Lung (tissue), 12 donors: ENCODE measurements around the gene OTUD1. TPM values are rescaled to one million over a fixed set of nuclear protein-coding genes. Genes with fewer than 3 reads are reported as not detected.
A peak's percentile ranks its signal among the peaks of the same experiment; 100 is the strongest.

Source experiments
- ATAC-seq: fragments of 200-7000 bp; cut with Tn5 transposase; one replicate; pipeline ENCODE4 v1.9.1; 2020; ENCODE audit warnings: moderate number of reproducible peaks; ENCODE audit not compliant: insufficient read depth, low FRiP score
- DNase-seq, 3 donors: peaks; one replicate each; pipeline ENCODE4 v3.0.0-alpha.2; 2013 to 2017
- H3K27ac ChIP-seq, 2 donors: one replicate each; pipeline ENCODE4 v1.5.1; 2013; ENCODE audit warnings: mild to moderate bottlenecking in 2 of 2, moderate library complexity in 2 of 2, control low read depth in 1 of 2, inconsistent platforms in 1 of 2, low read depth in 1 of 2, low read length in 1 of 2
- H3K27me3 ChIP-seq, 3 donors: one replicate each; pipeline ENCODE4 v1.5.1; 2013; ENCODE audit warnings: low read length in 2 of 3; ENCODE audit not compliant: control insufficient read depth in 3 of 3, insufficient read depth in 3 of 3
- H3K36me3 ChIP-seq, 4 donors: one replicate each; pipeline ENCODE4 v1.5.1; 2013; ENCODE audit warnings: low read length in 4 of 4, mild to moderate bottlenecking in 1 of 4, moderate library complexity in 1 of 4; ENCODE audit not compliant: control insufficient read depth in 4 of 4, insufficient read depth in 4 of 4
- H3K4me1 ChIP-seq, 5 donors: one replicate each; pipeline ENCODE4 v1.5.1; 2013; ENCODE audit warnings: low read length in 5 of 5, mild to moderate bottlenecking in 2 of 5, moderate library complexity in 1 of 5; ENCODE audit not compliant: control insufficient read depth in 5 of 5, insufficient read depth in 5 of 5
- H3K4me3 ChIP-seq: one replicate; pipeline ENCODE4 v1.5.1; 2013; ENCODE audit warnings: mild to moderate bottlenecking, control low read depth, moderate library complexity
- H3K9ac ChIP-seq, 2 donors: one replicate each; pipeline ENCODE4 v1.5.1; 2013; ENCODE audit warnings: low read length in 2 of 2, control low read depth in 1 of 2; ENCODE audit not compliant: insufficient read depth in 1 of 2
- H3K9me3 ChIP-seq, 4 donors: one replicate each; pipeline ENCODE4 v1.5.1; 2013; ENCODE audit warnings: low read length in 3 of 4, mild to moderate bottlenecking in 1 of 4, moderate library complexity in 1 of 4; ENCODE audit not compliant: control insufficient read depth in 4 of 4, insufficient read depth in 3 of 4
- CTCF ChIP-seq: IDR thresholded peaks from 2 replicates; pipeline ENCODE4 v1.5.1; 2012; ENCODE audit warnings: mild to moderate bottlenecking; ENCODE audit errors: control extremely low read depth, extremely low read depth
- WGBS, 2 donors: extraction: QIAGEN DNeasy Blood & Tissue Kit; methylation state at CpG; one replicate each; pipeline ENCODE4 v1.1.7; 2013; 5-methylcytosine and 5-hydroxymethylcytosine counted together
- polyA plus RNA-seq, 2 donors: library from polyadenylated mRNA; stranded (reverse); fragments of 200-250 nt; gene quantifications; one replicate each; pipeline ENCODE4 v1.2.1, GENCODE V29; 2013
- total RNA-seq, 2 donors: library from RNA; depleted of rRNA in 1 of 2; stranded (reverse); fragments of >200 nt in 1 of 2; gene quantifications; one replicate each; pipeline ENCODE4 v1.2.1, GENCODE V29; 2014 to 2021
- donor health status: control.
- donor health status: control.
- donor health status: Bipolar disorder and iron deficiency.
- donor health status: healthy.
- donor health status: DM: yes; HTN: yes; CAD: no.

The OTUD1 gene
- total and polyA plus RNA-seq, 4 donors, result 10.3 to 24.9 (median 18.2) TPM

GRCh38 chr10:23412223-23412622 lies 26.7 kb upstream of the OTUD1 start:
- no peak for ATAC-seq

GRCh38 chr10:23413629-23414089 lies 25.2 kb upstream of the OTUD1 start:
- H3K36me3 ChIP-seq, result no peaks in the 10 kb centered on the region
- no peak overlapping the region for H3K4me3 ChIP-seq
- peaks cover 0 to 13% (median 0%) of the 10 kb centered on the region in 5 donors for H3K4me1 ChIP-seq
- ATAC-seq (no peak), DNase-seq (no peak)
- 64 to 69% methylated on average over 5 of the region's 5 CpGs for WGBS, 2 donors
- no peak overlapping the region for H3K9ac ChIP-seq
- no peak for TF ChIP-seq CTCF
- H3K27ac ChIP-seq, result no peak overlapping the region
- no peaks in the 10 kb centered on the region for H3K27me3 ChIP-seq
- no peaks in the 10 kb centered on the region for H3K9me3 ChIP-seq

More at GRCh38 chr10:23412223-23412622, 26.7 kb upstream of the OTUD1 start:
- Histone ChIP-seq H3K9me3 (no peaks in the 10 kb centered on the region), H3K9ac (no peak overlapping the region), H3K27ac (peak overlapping the region in 1 of 2 donors; percentile 23), H3K4me1 (peaks cover 0 to 19% (median 0%) of the 10 kb centered on the region in 5 donors), H3K4me3 (no peak overlapping the region), H3K36me3 (no peaks in the 10 kb centered on the region), H3K27me3 (no peaks in the 10 kb centered on the region)
- DNase-seq, result no peak
- WGBS, 2 donors, result 72 to 76% methylated on average over 2 of the region's 2 CpGs
- TF ChIP-seq CTCF, result no peak

GRCh38 chr10:23414658-23415057 lies 24.2 kb upstream of the OTUD1 start:
- Histone ChIP-seq H3K4me1 (peaks cover 0 to 13% (median 0%) of the 10 kb centered on the region in 5 donors), H3K27ac (no peak overlapping the region), H3K9ac (no peak overlapping the region), H3K27me3 (no peaks in the 10 kb centered on the region), H3K9me3 (no peaks in the 10 kb centered on the region), H3K4me3 (no peak overlapping the region), H3K36me3 (no peaks in the 10 kb centered on the region)
- ATAC-seq, result no peak
- no peak for DNase-seq
- 87 to 89% methylated on average over 2 of the region's 2 CpGs for WGBS, 2 donors
- TF ChIP-seq CTCF, result no peak

GRCh38 chr10:23417254-23417653 lies 21.6 kb upstream of the OTUD1 start:
- DNase-seq, result no peak
- 73 to 86% methylated on average over 1 of the region's 1 CpG for WGBS, 2 donors
- no peaks in the 10 kb centered on the region for H3K27me3 ChIP-seq

More at GRCh38 chr10:23417254-23417653, 21.6 kb upstream of the OTUD1 start:
- ATAC-seq, result no peak
- Histone ChIP-seq H3K9me3 (no peaks in the 10 kb centered on the region), H3K4me3 (no peak overlapping the region), H3K27ac (no peak overlapping the region), H3K9ac (no peak overlapping the region), H3K36me3 (no peaks in the 10 kb centered on the region), H3K4me1 (peaks cover 0 to 20% (median 0%) of the 10 kb centered on the region in 5 donors)
- no peak for TF ChIP-seq CTCF
